Spleen (tissue), 11 donors: ENCODE data around the gene FOXRED1. TPM values are rescaled to one million over a fixed set of nuclear protein-coding genes. Genes with fewer than 3 reads are reported as not detected.
A peak's percentile ranks its signal among the peaks of the same experiment; 100 is the strongest.

Experiments used
- DNase-seq: peaks from one replicate; pipeline ENCODE4 v3.0.0-alpha.2; 2020
- H3K27ac ChIP-seq, 8 donors: fragments of 200-600 bp; sonication (generic) in 7 of 8; 1 replicate in 4 of 8; 2 replicates in 4 of 8; pipeline versions ENCODE4 v1.5.0 to v1.8.0; 2016 to 2021; ENCODE audit warnings: inconsistent platforms in 4 of 8, mild to moderate bottlenecking in 4 of 8, moderate library complexity in 1 of 8
- H3K27me3 ChIP-seq, 7 donors: fragments of 200-600 bp; sonication (generic) in 6 of 7; replicated peaks in 1 of 7; 1 replicate in 4 of 7; 2 replicates in 3 of 7; pipeline versions ENCODE4 v1.5.0 to v1.8.0; 2016 to 2021; ENCODE audit warnings: inconsistent platforms in 3 of 7, mild to moderate bottlenecking in 1 of 7
- H3K36me3 ChIP-seq, 6 donors: fragments of 200-600 bp; sonication (generic) in 5 of 6; 1 replicate in 4 of 6; 2 replicates in 2 of 6; pipeline versions ENCODE4 v1.5.0 to v1.8.0; 2016 to 2021; ENCODE audit warnings: inconsistent platforms in 2 of 6
- H3K4me1 ChIP-seq, 6 donors: fragments of 200-600 bp; sonication (generic) in 5 of 6; 1 replicate in 3 of 6; 2 replicates in 3 of 6; pipeline versions ENCODE4 v1.5.0 to v1.8.0; 2016 to 2021; ENCODE audit warnings: inconsistent platforms in 3 of 6
- H3K4me3 ChIP-seq, 8 donors: fragments of 200-600 bp; sonication (generic) in 7 of 8; 1 replicate in 4 of 8; 2 replicates in 4 of 8; pipeline versions ENCODE4 v1.5.0 to v1.8.0; 2016 to 2021; ENCODE audit warnings: inconsistent platforms in 4 of 8, mild to moderate bottlenecking in 4 of 8, moderate library complexity in 2 of 8
- H3K9me3 ChIP-seq, 8 donors: fragments of 200-600 bp; sonication (generic) in 7 of 8; 1 replicate in 4 of 8; 2 replicates in 4 of 8; pipeline versions ENCODE4 v1.5.0 to v1.8.0; 2016 to 2021; ENCODE audit warnings: inconsistent platforms in 4 of 8
- POLR2A ChIP-seq, 3 donors: fragments of 450-650 bp; IDR thresholded peaks; one replicate each; pipeline ENCODE4 v1.5.1; 2017; ENCODE audit warnings: antibody characterized with exemption in 3 of 3, mild to moderate bottlenecking in 1 of 3
- POLR2AphosphoS5 ChIP-seq, 3 donors: sonication (generic); formaldehyde crosslinking; IDR thresholded peaks; one replicate each; pipeline ENCODE4 v1.5.1; 2017; ENCODE audit warnings: antibody characterized with exemption in 3 of 3
- WGBS, 5 donors: extraction: QIAGEN DNeasy Blood & Tissue Kit in 3 of 5; methylation state at CpG; one replicate each; pipeline versions ENCODE4 v1.1.5 to v1.1.7; 2013 to 2018; 5-methylcytosine and 5-hydroxymethylcytosine counted together
- intact Hi-C: fragments of 100-400 bp; cut with DNase I; formaldehyde crosslinking; loops from one replicate; pipeline ENCODE4 v1.15.0; 2023; ENCODE audit warnings: low total_unique reads
- polyA plus RNA-seq, 3 donors: library from polyadenylated mRNA; stranded (reverse); fragments of 200-250 nt; gene quantifications; one replicate each; pipeline ENCODE4 v1.2.1, GENCODE V29; 2013
- total RNA-seq, 7 donors: library from RNA; depleted of rRNA in 3 of 7; stranded (reverse); fragments of >200 nt in 3 of 7; fragmentation: NEBNext Ultra II Directional in 4 of 7; extraction: Animal tissue kit (Norgen Biotek cat#: 25700) in 4 of 7; gene quantifications; one replicate each; pipeline versions ENCODE4 v1.1.0 to v1.2.1, GENCODE V29; 2016 to 2021
- TF ChIP-seq, protein P1 (sequence below), 11 experiments: fragments of 200-600 bp in 7 of 11; fragments of 450-650 bp in 4 of 11; sonication (generic) in 4 of 11; IDR thresholded peaks in 8 of 11; conservative IDR thresholded peaks in 3 of 11; 1 replicate in 7 of 11; 2 replicates in 4 of 11; pipeline versions ENCODE4 v1.4.0 to v1.8.0; 2016 to 2021; ENCODE audit warnings: antibody characterized with exemption in 11 of 11, inconsistent platforms in 4 of 11, mild to moderate bottlenecking in 1 of 11
- donor health status: healthy with polysubstance abuse.
- donor health status: DM: no; HTN: no; CAD: no; lungs with moderate emphysema.
- donor health status: DM: no; HTN: no; CAD: no.
- donor health status: Bipolar disorder and iron deficiency.
- donor health status: healthy.
- donor health status: DM: no; HTN: no; CAD: no.
- donor health status: DM: yes; HTN: yes; CAD: no.

The FOXRED1 gene
- total and polyA plus RNA-seq, 10 donors, result 20.5 to 48.1 (median 31.5) TPM

DNA sequence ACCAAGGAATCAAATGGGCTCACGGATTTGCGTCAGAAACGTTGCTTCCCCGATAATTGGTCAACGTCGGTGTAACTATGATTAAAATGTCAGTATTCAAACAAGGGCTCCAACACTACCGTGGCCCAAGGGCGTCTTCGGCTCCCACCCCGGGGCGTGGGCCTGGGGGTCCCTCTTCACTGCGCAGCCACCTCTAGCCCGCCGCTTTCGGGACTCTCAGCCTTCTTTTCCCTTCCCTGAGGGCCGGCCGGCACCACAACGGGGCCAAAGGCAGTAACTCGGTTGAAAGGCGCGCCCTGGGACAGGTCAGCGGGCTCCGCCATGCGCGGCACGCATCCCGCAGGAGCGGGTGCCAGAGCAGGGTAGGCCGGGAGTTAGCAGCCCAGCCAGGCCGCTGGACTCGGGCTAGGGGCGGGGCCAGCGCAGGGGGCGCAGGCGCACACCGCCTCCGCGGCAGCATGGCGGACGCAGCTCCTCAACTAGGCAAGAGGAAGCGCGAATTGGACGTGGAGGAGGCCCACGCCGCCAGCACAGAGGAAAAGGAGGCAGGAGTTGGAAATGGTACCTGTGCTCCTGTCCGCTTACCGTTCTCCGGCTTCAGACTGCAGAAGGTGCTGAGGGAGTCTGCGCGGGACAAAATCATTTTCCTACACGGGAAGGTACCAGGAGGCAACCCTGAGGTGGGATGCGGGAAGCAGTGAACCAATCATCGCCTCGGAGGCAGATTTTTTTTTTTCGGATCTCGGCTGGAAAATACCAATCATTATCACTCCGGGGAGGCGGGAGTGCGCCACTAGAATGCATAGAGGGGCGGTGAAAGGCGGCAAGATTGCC, 34.9 kb downstream of the FOXRED1 start, which contains the start of gene DCPS:
Gene DCPS (plus strand): TSS at position 438 of the 834 bp plus-strand sequence. CDS start 21 bp downstream, at position 459.
- Histone ChIP-seq H3K27ac (peak within 1 kb of the TSS; percentile 89 to 95 (median 92)), H3K36me3 (peaks cover 0 to 50% (median 4%) of the 10 kb centered on the region in 6 donors), H3K4me1 (peaks cover 10 to 63% (median 39%) of the 10 kb centered on the region in 6 donors), H3K4me3 (peak within 1 kb of the TSS; percentile 42 to 88 (median 67)), H3K27me3 (no peaks in the 10 kb centered on the region), H3K9me3 (no peaks in the 10 kb centered on the region)
- TF ChIP-seq, protein P1, sequence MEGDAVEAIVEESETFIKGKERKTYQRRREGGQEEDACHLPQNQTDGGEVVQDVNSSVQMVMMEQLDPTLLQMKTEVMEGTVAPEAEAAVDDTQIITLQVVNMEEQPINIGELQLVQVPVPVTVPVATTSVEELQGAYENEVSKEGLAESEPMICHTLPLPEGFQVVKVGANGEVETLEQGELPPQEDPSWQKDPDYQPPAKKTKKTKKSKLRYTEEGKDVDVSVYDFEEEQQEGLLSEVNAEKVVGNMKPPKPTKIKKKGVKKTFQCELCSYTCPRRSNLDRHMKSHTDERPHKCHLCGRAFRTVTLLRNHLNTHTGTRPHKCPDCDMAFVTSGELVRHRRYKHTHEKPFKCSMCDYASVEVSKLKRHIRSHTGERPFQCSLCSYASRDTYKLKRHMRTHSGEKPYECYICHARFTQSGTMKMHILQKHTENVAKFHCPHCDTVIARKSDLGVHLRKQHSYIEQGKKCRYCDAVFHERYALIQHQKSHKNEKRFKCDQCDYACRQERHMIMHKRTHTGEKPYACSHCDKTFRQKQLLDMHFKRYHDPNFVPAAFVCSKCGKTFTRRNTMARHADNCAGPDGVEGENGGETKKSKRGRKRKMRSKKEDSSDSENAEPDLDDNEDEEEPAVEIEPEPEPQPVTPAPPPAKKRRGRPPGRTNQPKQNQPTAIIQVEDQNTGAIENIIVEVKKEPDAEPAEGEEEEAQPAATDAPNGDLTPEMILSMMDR (IDR thresholded peaks at IDR 0.05 in 8 of 11, conservative IDR thresholded peaks at IDR 0.05 in 3 of 11), result peak in 1 of 11 experiments; percentile 21
- TF ChIP-seq POLR2A (IDR thresholded peaks at IDR 0.05), result peak in 2 of 3 donors; percentile 66 to 75
- peak; percentile 96 to 98 (median 97) for TF ChIP-seq POLR2AphosphoS5 (IDR thresholded peaks at IDR 0.05)
- peak; percentile 98 for DNase-seq
- 1 to 2% (median 1%) methylated on average over 51 to 61 of the region's 61 CpGs for WGBS, 5 donors
- intact Hi-C loops, result no loop called here

GRCh38 chr11:126304457-126305075, 35.6 kb downstream of the FOXRED1 start:
- Histone ChIP-seq H3K9me3 (no peaks in the 10 kb centered on the region), H3K4me3 (peak overlapping the region; percentile 42 to 88 (median 67)), H3K36me3 (peaks cover 0 to 50% (median 5%) of the 10 kb centered on the region in 6 donors), H3K27me3 (no peaks in the 10 kb centered on the region), H3K4me1 (peaks cover 10 to 65% (median 39%) of the 10 kb centered on the region in 6 donors), H3K27ac (peak overlapping the region; percentile 89 to 95 (median 92))
- intact Hi-C loops, result loop anchor here (5.0 kb wide), 1 partner anchor 178 kb away; no protein-coding TSS in a partner anchor
- DNase-seq, result no peak
- 47 to 54% (median 50%) methylated on average over 12 of the region's 12 CpGs for WGBS, 5 donors
- no peak for TF ChIP-seq POLR2AphosphoS5 (IDR thresholded peaks at IDR 0.05)
- TF ChIP-seq, protein P1 (IDR thresholded peaks at IDR 0.05 in 8 of 11, conservative IDR thresholded peaks at IDR 0.05 in 3 of 11), result no peak
- TF ChIP-seq POLR2A (IDR thresholded peaks at IDR 0.05), result no peak

DNA sequence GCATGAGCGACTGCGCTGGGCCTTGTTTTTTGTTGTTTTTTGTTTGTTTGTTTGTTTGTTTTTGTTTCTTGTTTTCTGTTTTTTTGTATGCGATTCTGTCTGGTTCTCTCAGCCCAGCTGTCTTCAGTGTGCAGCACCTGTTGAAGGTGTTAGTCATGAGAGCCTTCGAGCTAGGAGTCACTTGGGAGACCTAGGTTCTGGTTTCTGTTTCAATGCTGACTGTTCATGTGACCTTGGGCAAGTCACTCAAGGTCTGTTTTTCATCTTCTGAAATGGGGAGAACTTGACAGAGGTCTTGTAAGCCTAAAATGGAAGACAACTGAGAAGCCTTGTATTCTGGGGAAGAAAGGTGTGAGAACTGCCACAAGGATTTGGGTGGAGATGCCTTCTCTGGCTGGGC, 36.7 kb downstream of the FOXRED1 start:
- H3K4me3 ChIP-seq, result no peak overlapping the region
- no peaks in the 10 kb centered on the region for H3K27me3 ChIP-seq
- H3K27ac ChIP-seq, result peak overlapping the region in 3 of 8 donors; percentile 30 to 91 (median 89)
- DNase-seq, result no peak
- WGBS, 5 donors, result 68 to 81% (median 74%) methylated on average over 4 of the region's 4 CpGs
- no peaks in the 10 kb centered on the region for H3K9me3 ChIP-seq
- peaks cover 15 to 76% (median 49%) of the 10 kb centered on the region in 6 donors for H3K4me1 ChIP-seq
- intact Hi-C loops, result loop anchor here (5.0 kb wide), 1 partner anchor 177 kb away; no protein-coding TSS in a partner anchor
- no peak for TF ChIP-seq POLR2A (IDR thresholded peaks at IDR 0.05)
- TF ChIP-seq, protein P1 (IDR thresholded peaks at IDR 0.05 in 8 of 11, conservative IDR thresholded peaks at IDR 0.05 in 3 of 11), result no peak
- no peak for TF ChIP-seq POLR2AphosphoS5 (IDR thresholded peaks at IDR 0.05)
- H3K36me3 ChIP-seq, result peaks cover 0 to 48% (median 9%) of the 10 kb centered on the region in 6 donors
